GM21526 (cell line): Measurements from ENCODE around the gene PLIN5.

Experiments used
- ATAC-seq: cut with Tn5 transposase; IDR thresholded peaks from one replicate; pipeline ENCODE4 v1.9.1; 2021; ENCODE audit warnings: moderate library complexity; ENCODE audit not compliant: unreplicated experiment, low FRiP score

Gene PLIN5

DNA sequence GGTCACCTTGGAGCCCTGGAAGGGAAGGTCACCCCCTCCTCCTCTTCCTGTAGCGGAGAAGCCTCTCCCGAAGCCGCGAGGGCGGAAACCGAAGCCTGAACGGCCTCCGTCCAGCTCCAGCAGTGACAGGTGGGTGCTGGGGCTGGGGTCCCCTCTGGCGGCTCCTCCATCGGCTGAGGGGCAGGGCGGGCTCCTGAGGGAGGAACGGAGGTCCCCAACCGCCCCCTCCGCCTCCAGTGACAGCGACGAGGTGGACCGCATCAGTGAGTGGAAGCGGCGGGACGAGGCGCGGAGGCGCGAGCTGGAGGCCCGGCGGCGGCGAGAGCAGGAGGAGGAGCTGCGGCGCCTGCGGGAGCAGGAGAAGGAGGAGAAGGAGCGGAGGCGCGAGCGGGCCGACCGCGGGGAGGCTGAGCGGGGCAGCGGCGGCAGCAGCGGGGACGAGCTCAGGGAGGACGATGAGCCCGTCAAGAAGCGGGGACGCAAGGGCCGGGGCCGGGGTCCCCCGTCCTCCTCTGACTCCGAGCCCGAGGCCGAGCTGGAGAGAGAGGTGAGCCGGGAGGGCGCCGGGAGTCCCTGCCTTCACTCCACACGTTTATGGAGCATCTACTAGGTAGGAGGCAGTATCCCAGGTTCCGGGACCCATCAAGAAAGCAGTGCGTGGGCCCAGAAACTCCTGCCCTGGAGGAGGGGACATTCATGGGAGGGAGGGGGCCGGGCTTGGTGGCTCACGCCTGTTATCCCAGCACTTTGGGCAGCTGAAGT, 40.9 kb downstream of the PLIN5 start:
- no peak for ATAC-seq

DNA sequence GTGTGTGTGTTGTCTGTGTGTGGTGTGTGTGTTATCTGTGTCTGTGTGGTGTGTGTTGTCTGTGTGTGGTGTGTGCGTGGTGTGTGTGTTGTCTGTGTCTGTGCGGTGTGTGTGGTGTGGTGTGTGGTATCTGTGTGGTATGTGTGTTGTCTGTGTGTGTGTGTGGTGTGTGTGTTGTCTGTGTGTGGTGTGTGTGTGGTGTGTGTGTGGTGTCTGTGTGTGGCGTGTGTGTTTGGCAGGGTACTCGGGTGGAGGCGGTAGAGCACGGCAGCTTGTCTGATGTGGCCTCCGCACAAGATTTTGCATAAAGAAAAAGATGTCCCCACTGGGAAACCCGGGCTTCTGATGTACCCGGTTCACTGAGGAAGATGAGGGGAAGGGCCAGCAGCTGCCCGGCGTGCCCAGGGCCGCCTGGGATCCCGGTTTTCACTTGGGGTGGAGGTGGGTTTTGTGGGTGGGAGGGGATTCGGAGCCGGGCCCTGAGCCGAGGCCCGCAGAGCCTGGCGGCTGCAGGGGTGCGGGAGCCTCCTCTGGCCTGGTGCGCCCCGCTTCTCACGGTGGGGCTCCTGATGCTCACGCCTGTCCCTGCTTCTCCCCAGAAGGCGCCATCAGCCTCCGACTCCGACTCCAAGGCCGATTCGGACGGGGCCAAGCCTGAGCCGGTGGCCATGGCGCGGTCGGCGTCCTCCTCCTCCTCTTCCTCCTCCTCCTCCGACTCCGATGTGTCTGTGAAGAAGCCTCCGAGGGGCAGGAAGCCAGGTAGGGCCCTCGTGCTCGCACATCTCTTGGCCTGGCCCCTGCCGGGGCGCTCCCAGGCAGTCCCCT, 41.7 kb downstream of the PLIN5 start:
- ATAC-seq: no peak

DNA sequence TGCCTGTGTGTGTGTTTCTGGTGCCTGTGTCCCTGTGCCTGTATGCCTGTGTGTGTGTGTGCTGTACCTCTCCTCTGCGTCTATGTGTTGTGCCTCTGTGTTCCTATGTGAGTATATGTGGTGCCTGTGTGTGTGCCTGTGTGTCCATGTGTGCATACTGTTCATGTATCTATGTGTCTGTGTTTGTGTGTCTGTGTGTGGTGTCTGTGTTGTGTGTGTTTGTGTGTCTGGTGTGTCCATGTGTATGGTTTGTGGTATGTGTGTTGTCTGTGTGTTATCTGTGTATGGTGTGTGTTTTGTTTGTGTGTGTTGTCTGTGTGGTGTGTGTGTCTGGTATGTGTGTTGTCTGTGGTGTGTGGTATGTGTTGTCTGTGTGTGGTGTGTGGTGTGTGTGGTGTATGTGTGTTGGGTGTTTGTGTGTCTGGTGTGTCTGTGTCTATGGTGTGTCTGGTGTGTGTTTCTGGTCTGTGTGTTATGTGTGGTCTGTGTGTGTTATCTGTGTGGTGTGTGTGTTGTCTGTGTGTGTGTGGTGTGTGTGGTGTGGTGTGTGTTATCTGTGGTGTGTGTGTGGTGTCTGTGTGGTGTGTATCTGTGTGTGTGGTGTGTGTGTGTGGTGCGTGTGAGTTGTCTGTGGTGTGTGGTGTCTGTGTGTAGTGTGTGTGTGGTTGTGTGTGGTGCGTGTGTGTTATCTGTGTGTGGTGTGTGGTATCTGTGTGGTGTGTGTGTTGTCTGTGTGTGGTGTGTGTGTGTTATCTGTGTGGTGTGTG, 42.5 kb downstream of the PLIN5 start:
- ATAC-seq: no peak

DNA sequence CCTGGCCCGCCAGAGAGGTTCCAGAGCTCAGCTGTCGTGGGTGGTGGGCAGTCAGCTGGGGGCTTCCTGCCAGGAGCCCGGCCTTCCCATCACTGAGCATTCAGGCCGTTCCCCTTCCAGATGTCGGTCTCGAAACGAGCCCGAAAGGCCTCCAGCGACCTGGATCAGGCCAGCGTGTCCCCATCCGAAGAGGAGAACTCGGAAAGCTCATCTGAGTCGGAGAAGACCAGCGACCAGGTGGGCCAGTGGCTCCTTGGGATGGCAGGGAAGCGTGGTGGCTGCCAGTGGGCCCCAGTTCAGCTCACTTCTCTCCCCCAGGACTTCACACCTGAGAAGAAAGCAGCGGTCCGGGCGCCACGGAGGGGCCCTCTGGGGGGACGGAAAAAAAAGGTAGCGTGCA, 43.6 kb downstream of the PLIN5 start:
- no peak for ATAC-seq

DNA sequence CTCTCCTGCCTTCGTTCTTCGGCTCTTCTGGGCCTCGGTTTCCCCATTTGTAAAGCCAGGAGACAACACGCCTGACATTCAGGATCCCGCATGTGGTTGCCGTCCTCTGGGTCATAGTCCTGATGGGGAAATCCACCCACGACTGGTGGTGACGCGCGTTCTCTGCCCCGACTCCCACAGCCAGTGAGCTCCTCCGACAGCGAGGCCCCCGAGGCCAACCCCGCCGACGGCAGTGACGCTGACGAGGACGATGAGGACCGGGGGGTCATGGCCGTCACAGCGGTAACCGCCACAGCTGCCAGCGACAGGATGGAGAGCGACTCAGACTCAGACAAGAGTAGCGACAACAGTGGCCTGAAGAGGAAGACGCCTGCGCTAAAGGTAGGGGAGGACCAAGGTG, 46.5 kb downstream of the PLIN5 start:
- no peak for ATAC-seq

DNA sequence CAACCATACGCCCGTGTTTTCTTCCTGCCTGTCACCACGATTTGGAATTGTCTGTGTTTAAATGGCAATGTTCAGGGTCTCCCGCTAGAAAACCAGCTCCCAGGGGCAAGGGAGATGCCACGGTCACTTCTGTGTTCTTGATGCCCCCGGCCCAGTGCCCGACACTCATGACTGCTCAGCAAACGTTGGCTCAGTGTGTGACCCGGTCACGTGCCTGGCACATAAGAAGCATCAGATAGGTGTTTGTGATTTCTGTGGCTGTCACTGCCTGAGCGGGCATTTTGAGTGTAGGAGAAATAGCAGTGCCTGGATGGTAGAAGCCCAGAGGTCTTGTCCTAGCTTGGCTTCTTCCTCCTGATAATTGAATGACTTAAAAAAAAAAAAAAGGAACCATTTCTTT, 47.5 kb downstream of the PLIN5 start:
- no peak for ATAC-seq

DNA sequence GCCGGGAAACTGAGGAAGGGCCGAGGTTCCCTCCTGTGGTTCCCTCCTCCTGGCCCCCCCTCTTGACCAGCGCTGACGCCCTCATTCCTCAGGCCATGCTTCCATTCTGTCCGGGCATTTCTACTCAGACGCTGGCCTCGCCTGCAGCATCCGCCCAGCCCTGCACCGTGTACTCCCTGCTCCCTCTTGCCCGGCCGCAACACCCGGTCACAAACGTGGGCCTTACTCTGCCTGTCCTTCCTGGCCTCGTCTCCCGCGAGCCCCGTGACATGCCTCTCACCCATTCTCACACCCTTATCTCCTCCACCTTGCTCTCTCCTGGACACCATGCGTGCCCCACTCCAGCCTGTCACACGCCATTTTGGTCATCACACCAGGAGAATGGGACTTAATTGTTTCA, 51.6 kb downstream of the PLIN5 start:
- ATAC-seq: no peak

DNA sequence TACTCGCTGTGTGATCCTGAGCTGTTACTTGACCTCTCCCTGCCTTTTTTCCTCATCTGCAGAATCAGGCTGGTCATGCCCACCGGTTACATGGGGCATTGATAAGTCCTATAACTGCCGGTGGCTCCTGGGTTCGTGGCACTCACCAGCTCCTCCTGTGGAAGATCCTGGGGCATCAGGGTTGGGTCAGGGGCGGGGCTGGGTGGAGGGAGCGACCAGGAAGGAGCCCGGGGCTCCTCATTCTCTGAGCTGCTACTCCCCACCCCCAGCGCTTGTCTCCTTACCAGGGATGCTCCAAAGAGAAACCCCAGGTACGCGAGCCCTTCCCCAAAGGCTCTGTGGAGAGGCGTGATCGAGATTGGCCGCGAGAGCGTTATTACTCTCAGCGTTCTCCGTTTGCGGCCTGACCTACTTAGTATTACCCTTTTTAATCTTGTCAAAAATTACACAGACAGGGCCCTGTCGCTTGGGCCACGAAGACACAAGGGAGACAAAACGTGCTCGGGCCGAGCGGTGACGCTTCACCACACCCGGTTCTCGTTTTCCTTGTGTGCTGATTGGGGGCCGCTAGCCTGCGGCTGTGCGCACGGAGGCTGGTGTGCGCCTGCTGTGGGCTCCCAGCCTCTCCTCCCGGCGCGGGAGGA, 52.2 kb downstream of the PLIN5 start:
- no peak for ATAC-seq

DNA sequence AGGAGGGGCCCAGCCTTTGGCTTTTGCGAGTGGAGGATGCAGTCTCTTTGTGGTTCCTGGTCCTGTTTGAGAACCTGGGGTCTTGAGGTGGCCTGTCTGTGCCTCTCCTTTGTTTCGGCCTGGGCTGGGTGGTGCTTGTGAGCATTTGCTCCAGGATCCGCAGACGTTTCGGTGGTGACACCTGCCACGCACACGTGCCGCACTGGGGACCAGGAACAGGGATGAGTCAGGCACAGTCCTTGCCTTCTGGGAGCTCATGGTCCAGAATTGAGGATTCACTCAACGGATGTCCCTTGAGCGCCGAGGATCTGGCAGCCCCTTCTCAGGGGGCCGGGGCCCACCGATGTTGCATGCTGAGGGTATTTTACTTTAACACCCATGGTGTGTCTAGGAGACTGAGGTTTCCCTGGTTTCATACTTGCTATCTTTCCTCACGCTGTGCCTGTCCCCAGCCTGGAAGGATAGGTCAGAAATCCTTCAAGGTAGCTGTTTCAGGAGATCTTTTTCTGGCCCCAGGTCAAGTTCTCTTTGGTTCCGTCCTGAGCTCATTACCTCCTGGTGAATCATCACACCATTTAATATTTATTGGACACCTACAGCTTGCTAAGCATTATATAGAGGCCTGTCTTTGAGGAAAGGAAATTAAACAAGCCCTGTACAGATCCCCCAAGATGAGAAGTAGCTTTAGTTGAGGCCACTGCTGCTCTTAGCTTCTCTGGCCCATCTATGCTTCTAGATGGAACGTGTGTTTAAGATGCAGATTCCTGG, 57.8 kb downstream of the PLIN5 start:
- ATAC-seq: no peak

DNA sequence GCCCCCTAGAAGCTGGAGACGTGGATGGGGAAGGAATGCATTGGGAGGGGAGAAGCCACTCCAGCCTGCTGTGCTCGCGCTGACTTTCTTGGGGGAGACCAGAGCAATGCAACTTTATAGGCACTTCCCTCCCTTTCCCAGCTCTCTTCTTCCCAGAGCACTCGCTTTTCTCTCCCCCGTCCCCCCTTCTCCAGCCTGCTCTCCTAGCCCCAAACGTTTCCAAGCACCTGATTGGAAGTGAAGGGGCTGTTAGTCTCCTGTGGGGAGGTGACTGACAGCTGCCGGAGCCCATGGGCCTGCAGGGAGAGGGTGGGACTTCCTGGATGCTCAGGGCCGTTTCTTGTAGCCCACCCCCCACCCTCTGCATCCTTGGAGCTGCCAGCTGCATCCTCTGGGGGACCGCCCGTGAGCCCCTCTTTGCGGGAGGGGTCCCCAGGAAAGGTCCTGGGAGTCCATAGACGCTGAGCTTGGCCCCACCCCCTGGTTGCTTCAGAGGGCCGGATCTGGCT, 60.5 kb downstream of the PLIN5 start:
- no peak for ATAC-seq

DNA sequence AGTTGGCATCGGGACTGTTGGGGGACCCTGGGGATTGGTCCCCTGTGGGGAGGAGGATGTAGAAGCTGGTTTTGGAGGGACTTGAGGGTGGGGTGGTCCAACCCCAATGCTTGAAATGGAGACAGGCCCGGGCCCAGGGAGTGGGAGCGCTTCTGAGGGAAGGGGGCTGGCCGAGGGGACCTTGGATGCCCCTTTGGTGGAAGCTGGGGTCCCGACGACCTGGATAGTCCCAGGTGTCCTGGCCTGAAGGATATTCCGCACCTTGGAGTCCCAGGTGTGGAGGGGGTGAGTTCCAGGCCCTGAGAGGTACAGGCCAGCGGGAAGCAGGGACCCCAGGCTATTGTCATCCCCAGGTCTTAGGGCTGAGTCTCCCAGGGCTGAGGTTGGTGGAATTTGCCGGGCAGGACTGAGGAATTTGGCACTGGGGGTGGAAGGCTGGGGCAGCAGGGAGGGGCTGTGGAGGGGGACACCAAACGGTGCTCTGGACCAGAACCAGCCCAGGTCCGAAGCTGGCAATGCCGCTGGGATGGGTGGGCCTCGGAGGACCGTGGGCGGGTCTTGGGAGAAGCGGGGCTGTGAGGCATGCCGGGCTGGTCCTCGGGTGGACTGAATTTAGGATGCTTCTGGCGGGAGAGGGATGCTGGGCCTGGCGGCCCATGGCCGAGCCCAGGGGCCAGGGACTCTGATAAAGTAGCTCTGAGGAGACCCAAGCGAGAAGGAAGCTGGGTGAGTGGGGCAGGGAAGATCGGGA, 61.1 kb downstream of the PLIN5 start:
- no peak for ATAC-seq

DNA sequence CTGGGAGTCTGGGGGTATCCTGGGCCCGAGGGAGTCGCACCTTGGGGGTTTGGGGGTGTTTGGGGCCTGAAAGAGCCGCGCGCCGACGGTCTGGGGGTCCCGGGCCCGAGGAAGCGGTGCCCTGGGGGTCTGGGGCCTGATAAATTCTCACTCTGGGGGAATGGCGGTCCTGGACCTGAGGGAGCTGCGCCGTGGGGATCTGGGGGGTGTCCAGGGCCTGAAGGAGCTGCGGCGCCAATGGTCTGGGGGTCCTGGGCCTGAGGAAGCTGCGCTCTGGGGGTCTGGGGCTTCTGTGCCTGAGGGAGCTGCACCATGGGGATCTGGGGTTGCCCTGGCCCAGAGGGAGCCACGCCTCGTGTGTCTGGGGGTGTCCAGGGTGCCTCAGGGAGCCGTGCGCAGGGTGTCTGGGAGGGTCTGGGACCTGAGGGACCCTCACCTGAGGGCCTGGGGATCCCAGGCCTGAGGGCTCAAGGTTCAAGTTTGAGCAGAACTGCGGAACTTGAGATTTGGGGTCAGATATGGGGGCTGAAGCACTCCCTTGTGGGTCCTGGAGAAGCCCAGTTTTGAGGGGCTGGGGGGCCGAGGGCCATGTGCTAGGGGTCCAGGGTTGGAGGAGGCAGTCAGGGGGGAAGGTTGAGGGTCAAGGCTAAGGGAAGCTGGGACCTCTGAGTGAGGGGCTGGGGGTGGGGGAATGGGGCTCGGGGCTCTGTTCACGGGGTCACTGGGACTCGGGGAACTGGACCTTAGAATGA, 61.8 kb downstream of the PLIN5 start:
- ATAC-seq: no peak
